ENCODE results near the gene RCOR1. TPM values are rescaled to one million over a fixed set of nuclear protein-coding genes. Genes with fewer than 3 reads are reported as not detected.

The RCOR1 gene
- total and polyA plus RNA-seq, 2 of the 4 experiments (the other 2 are of a cell fraction), result 9.0 to 11.2 TPM

- ChIA-PET POLR2A (ENCODE audit: unreplicated experiment) (no interaction called here), CTCF (interaction anchor here (0.8 kb wide), 1 partner anchor 13 kb away, joined by 10 read pairs; no protein-coding TSS in a partner anchor)
- Histone ChIP-seq H2BK15ac (ENCODE audit: low read depth, low read length) (no peak overlapping the region), H3K56ac (ENCODE audit: extremely low read depth, insufficient read depth, low read length) (no peak overlapping the region), H2AK5ac (ENCODE audit: low read depth, low read length) (no peak overlapping the region), H3K18ac (ENCODE audit: low read depth, low read length) (no peak overlapping the region), H2AFZ (replicated peaks; ENCODE audit: low read length, poor library complexity) (no peak overlapping the region), H2AK9ac (replicated peaks; ENCODE audit: low read depth, low read length, poor library complexity) (no peak overlapping the region), H3K4me1 (ENCODE audit: control insufficient read depth, insufficient read depth, low read length) (peaks cover 5% of the 10 kb centered on the region), H3K4me3 (ENCODE audit: insufficient read depth, low read depth, low read length) (no peak overlapping the region), H4K5ac (ENCODE audit: low read depth, low read length) (no peak overlapping the region), H2BK120ac (ENCODE audit: low read depth, low read length) (no peak overlapping the region), H3K4me2 (ENCODE audit: low read depth, low read length) (no peak overlapping the region), H2BK20ac (ENCODE audit: low read depth, low read length) (no peak overlapping the region), H4K20me1 (ENCODE audit: insufficient read depth, low read length) (peaks cover 80% of the 10 kb centered on the region), H3K9me3 (ENCODE audit: control insufficient read depth, insufficient read depth, low read length) (no peaks in the 10 kb centered on the region), H3K27ac (ENCODE audit: insufficient read depth, low read length) (no peak overlapping the region), H3K14ac (replicated peaks; ENCODE audit: low read depth, low read length) (no peak overlapping the region), H4K91ac (ENCODE audit: insufficient read depth, low read depth, low read length) (no peak overlapping the region), H3K36me3 (ENCODE audit: control insufficient read depth, insufficient read depth, low read length) (no peaks in the 10 kb centered on the region), H3K79me1 (ENCODE audit: low read depth in 1 of 2, low read length in 2 of 2) (peaks cover 25 to 85% of the 10 kb centered on the region in 2 experiments), H3K4ac (ENCODE audit: low read depth, low read length) (no peak overlapping the region), H3K23ac (ENCODE audit: low read depth, low read length) (no peak overlapping the region), H4K8ac (ENCODE audit: low read depth in 2 of 2, low read length in 2 of 2) (no peak overlapping the region), H3K9me1 (ENCODE audit: insufficient read depth, low read length) (peaks cover 10% of the 10 kb centered on the region), H3K27me3 (ENCODE audit: control insufficient read depth, insufficient read depth, low read length) (no peaks in the 10 kb centered on the region), H2BK5ac (ENCODE audit: low read depth, low read length, poor library complexity, severe bottlenecking) (no peak overlapping the region), H3K9ac (ENCODE audit: low read depth, low read length) (no peak overlapping the region)
- dilution Hi-C loops (cut with HindIII; ENCODE audit: low sequenced_read_pairs, unreplicated experiment) (no loop called here), intact Hi-C loops (cut with micrococcal nuclease) (no loop called here), in situ Hi-C loops (cut with MboI; ENCODE audit: low sequenced_read_pairs) (no loop called here)
- no CpG with 5 or more reads among the region's 4 CpGs for WGBS, 2 experiments (ENCODE audit: extremely low coverage in 2 of 2, insufficient read length in 1 of 2)
- DNase-seq, result no peak
- ATAC-seq (ENCODE audit: low read depth), result no peak
- no TSS peak for BruUV-seq (replicated peaks)
- TF ChIP-seq RCOR1 (IDR thresholded peaks at IDR 0.05; ENCODE audit: insufficient replicate concordance, low read length), result no peak
Measured at GRCh38 chr14:102608064-102608446, 15.6 kb downstream of the RCOR1 start.
